Measurements from ENCODE around the gene P2RX6.
A peak's percentile ranks its signal among the peaks of the same experiment; 100 is the strongest.
"Not testable (repeated sequence)": the region's sequence is repeated elsewhere in the genome, so short reads cannot be mapped to it uniquely, and the experiment has no call there.

P2RX6 gene

GRCh38 chr22:20994128-20994901, 20.6 kb upstream of the P2RX6 start:
- no peak for DNase-seq (ENCODE audit: low spot score)

- DNase-seq (ENCODE audit: low spot score) = no peak
These were observed 20.1 kb upstream of the P2RX6 start for GRCh38 chr22:20994902-20995241.

GRCh38 chr22:20995329-20996030, 19.5 kb upstream of the P2RX6 start:
- DNase-seq (ENCODE audit: low spot score) = no peak

GRCh38 chr22:20996031-20996410, 18.9 kb upstream of the P2RX6 start:
- no peak for DNase-seq (ENCODE audit: low spot score)

GRCh38 chr22:20996598-20997535, 18.1 kb upstream of the P2RX6 start:
- no peak for DNase-seq (ENCODE audit: low spot score)

GRCh38 chr22:20997536-20998257, 17.3 kb upstream of the P2RX6 start:
- no peak for DNase-seq (ENCODE audit: low spot score)

GRCh38 chr22:20998411-20999336, 16.3 kb upstream of the P2RX6 start:
- DNase-seq (ENCODE audit: low spot score) = no peak

GRCh38 chr22:20999350-21000206, 15.4 kb upstream of the P2RX6 start:
- DNase-seq (ENCODE audit: low spot score) = no peak

GRCh38 chr22:21000207-21000986, 14.6 kb upstream of the P2RX6 start:
- no peak for DNase-seq (ENCODE audit: low spot score)

GRCh38 chr22:21000987-21001600, 13.9 kb upstream of the P2RX6 start:
- DNase-seq (ENCODE audit: low spot score) = peak; percentile 34

GRCh38 chr22:21001601-21002325, 13.2 kb upstream of the P2RX6 start, which contains the start of gene THAP7:
Gene THAP7, minus strand, starts transcription at chr22:21002118. Its CDS starts 207 bp downstream, at chr22:21001911.
- DNase-seq (ENCODE audit: low spot score) = peak; percentile 96

GRCh38 chr22:21003782-21004181, 11.2 kb upstream of the P2RX6 start:
- DNase-seq (ENCODE audit: low spot score) = no peak

GRCh38 chr22:21009208-21009607, 5.8 kb upstream of the P2RX6 start:
- DNase-seq (ENCODE audit: low spot score) = not testable (repeated sequence)

GRCh38 chr22:21009638-21010425, 5.1 kb upstream of the P2RX6 start:
- DNase-seq (ENCODE audit: low spot score) = peak; percentile 55

- DNase-seq (ENCODE audit: low spot score) = no peak
These were observed 4.4 kb upstream of the P2RX6 start for GRCh38 chr22:21010426-21011113.
